Measurements from ENCODE around the gene DEXI.

DEXI gene

DNA sequence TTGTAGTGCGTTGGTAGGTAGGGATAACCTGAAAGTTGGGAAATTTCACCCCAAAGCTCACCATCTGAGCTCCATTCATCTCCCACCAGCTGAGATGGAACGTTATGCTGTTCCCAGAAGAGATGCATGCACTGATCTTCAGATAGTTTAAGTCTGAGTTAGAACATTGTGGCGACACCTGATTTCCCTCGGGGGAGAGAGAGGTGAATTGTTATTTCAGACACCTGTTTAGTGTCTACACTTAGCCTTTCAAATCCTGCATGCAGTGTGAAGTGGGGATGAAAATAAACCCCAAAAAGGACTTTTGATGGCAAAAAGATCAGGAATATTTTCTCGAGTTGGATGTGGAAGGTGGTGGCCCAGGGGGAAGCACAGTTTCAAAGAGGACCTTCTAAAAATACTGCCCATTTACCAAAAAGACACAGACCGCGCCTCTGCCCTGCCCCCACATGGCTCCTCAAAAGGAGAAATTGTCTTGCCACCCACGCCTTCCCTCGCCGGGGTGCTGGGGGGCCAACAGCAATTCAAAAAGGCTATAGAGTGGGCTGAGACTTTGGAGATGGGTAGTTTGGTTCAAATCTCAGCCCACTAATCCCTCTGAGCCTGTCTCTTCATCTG, 53.8 kb downstream of the DEXI start:
- no peak for DNase-seq

DNA sequence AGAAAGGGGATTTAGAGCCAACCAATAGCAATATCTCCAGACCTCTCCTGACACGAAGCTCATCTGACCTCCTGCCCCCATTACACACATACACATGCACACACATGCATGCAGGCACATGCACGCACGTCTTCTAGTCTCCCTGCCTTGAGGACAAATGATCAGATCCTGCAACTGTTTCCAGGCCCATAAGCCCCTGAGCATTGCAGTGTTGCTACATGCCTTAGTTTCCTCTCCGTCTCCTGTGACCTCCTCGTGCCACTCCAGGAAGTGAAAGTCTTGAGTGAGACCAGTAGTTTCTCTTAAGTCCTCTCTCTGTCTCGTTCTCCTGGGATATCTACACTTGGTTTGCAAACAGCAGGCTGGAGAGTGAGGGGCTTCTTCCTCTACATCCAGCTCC, 57.0 kb downstream of the DEXI start:
- DNase-seq: no peak

GRCh38 chr16:10883004-10883403, 59.3 kb downstream of the DEXI start:
- DNase-seq: no peak

DNA sequence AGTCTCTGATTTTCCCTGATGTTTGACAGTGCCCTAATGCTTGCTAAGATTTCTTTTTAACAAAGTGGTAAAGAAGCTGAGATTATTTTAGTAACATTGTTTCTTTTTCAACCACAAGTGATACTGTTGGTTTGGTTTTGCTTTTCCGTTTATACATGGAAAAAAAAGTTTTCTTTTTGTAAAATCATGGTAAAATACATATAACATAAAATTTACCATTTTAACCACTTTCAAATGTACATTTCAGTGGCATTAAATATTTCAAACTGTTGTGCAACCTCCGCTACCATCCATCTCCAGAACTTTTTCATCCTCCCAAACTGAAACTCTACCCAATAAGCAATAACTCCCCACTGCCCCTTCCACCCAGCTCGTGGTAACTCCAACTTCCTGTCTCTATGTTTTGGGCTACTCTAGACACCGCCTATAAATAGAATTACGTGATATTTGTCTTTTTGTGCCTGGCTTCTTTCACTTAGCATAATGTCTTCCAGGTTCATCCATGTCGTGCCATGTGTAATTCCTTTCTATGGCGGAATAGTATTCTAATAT, 60.7 kb downstream of the DEXI start:
- no peak for DNase-seq

DNA sequence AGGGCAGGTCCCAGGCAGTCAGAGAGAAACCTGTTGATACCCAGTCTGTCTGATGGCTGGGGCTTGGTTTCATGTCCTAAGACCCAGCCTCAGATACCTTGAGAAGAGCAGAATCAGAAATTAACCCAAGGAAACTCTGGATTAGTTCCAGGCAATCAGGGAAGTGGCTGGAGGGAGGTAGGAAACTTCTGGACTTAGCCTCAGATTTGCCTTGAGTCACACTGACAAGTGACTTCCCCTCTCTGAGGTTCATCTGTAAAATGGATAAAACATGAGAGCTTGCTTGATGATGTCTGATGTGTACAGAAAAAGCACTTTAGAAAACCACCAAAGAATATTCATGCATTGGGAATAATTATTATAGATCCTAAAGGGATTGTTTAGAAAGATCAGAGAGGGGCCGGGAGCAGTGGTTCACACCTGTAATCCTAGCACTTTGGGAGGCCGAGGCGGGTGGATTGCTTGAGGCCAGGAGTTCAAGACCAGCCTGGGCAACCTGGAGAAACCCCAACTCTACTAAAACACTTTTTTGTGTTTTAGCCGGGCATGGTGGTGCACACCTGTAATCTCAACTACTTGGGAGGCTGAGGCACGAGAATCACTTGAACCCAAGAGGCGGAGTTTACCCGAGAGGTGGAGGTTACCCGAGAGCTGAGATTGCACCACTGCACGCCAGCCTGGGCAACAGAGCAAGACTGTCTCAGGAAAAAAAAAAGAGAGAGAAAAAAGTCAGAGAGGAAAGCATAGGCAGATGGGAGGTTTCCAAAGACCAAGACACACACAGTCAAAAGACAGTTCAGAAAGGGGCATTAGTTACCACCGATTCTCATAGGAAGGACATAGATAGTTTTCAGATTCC, 61.4 kb downstream of the DEXI start:
- no peak for DNase-seq

DNA sequence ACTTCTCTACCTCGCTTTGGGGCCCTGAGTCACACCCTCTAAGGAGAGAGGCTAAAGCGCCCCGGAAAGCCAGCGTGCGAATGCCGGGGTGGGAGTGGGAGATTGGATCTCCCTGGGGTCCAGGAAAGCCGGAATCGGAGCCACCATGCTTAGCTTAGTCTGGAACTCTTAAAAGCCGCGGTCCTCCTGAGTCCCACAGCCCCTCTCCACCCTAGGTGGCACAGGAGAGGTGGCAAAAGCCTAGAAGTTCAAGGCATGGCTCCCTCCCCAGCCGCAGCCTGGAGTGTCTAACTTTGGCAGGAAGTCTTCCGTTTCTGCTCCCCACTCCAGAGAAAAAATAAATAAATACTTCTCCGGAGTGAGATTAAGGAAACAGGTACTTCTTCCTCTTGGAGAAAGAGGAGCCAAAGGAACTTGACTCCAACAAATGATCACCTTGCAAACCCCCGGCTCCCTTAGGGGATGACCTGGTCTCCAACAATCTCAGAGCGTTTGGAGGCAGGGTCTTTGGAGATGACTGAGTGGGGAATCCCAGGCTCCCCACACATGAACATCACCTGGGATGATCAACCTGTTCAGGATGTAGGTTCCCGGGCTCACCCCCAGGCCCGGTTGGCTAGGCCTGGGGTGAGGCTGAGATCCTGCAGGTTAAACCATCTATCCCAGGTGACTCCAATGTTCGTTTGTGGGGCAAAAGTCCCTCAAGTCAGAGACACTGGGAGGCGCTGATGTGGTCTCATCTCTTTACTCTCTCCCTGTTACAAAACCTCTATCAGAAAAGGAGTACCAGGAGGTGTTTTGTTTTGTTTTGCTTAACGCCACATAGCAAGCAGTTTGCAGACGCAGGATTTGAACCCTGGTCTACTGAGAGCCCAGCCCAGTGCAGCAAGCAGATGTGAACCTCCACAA, 62.3 kb downstream of the DEXI start:
- no peak for DNase-seq

Data from GOT3 (cell line).